ENCODE measurements around the gene B3GALT4. TPM values are rescaled to one million over a fixed set of nuclear protein-coding genes. Genes with fewer than 3 reads are reported as not detected.
"Not testable (repeated sequence)": the region's sequence is repeated elsewhere in the genome, so short reads cannot be mapped to it uniquely, and the experiment has no call there.

The B3GALT4 gene
- total RNA-seq, 2 experiments from 2014 or later, result 11.1 to 12.7 TPM

- peaks cover 60% of the 10 kb centered on the region for H3K36me3 Mint-ChIP-seq (ENCODE audit: low read depth)
- TF ChIP-seq, protein P1, sequence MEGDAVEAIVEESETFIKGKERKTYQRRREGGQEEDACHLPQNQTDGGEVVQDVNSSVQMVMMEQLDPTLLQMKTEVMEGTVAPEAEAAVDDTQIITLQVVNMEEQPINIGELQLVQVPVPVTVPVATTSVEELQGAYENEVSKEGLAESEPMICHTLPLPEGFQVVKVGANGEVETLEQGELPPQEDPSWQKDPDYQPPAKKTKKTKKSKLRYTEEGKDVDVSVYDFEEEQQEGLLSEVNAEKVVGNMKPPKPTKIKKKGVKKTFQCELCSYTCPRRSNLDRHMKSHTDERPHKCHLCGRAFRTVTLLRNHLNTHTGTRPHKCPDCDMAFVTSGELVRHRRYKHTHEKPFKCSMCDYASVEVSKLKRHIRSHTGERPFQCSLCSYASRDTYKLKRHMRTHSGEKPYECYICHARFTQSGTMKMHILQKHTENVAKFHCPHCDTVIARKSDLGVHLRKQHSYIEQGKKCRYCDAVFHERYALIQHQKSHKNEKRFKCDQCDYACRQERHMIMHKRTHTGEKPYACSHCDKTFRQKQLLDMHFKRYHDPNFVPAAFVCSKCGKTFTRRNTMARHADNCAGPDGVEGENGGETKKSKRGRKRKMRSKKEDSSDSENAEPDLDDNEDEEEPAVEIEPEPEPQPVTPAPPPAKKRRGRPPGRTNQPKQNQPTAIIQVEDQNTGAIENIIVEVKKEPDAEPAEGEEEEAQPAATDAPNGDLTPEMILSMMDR (IDR thresholded peaks at IDR 0.05), result no peak
- H3K4me1 ChIP-seq (ENCODE audit: insufficient read depth, low read length), result no peaks in the 10 kb centered on the region
- POLR2A ChIA-PET, result no interaction called here
- H3K4me3 Mint-ChIP-seq, result no peak overlapping the region
- H3K9me3 ChIP-seq (ENCODE audit: control insufficient read depth in 1 of 2, insufficient read depth in 1 of 2, low read length in 2 of 2), result no peaks in the 10 kb centered on the region
- H3K36me3 ChIP-seq (ENCODE audit: insufficient read depth, low read length), result peaks cover 47% of the 10 kb centered on the region
- no peaks in the 10 kb centered on the region for H3K9me3 Mint-ChIP-seq
- no peaks in the 10 kb centered on the region for H3K27me3 Mint-ChIP-seq
- no peak overlapping the region for H3K4me3 ChIP-seq (ENCODE audit: low read length)
- CTCF ChIA-PET, result interaction anchor here (1.2 kb wide), 1 partner anchor 11 kb away, joined by 3 read pairs; no protein-coding TSS in a partner anchor
- DNase-seq (no peak), ATAC-seq (ENCODE audit: poor library complexity) (no peak)
- intact Hi-C loops (cut with DNase I, micrococcal nuclease), result no loop called here
- H3K4me1 Mint-ChIP-seq (ENCODE audit: low read depth), result no peaks in the 10 kb centered on the region
- no peak overlapping the region for H3K27ac ChIP-seq (ENCODE audit: low read depth in 1 of 2, low read length in 2 of 2)
- H3K27ac Mint-ChIP-seq, result no peak overlapping the region
- no peaks in the 10 kb centered on the region for H3K27me3 ChIP-seq (ENCODE audit: control insufficient read depth in 1 of 2, insufficient read depth in 2 of 2, low read length in 2 of 2)
These were observed 17.9 kb upstream of the B3GALT4 start for GRCh38 chr6:33259032-33259431.

DNA sequence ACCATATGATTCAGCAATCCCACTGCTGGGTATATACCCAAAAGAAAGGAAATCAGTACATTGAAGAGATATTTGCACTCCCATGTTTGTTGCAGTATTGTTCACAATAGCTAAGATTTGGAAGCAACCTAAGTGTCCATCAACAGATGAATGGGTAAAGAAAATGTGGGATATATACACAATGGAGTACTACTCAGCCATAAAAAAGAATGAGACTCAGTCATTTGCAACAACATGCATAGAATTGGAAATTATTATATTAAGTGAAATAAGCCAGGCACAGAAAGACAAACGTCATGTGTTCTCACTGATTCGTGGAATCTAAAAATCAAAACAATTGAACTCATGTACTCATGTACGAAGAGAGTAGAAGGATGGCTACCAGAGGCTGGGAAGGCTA, 14.4 kb upstream of the B3GALT4 start:
- H3K9me3 Mint-ChIP-seq; CTCF ChIA-PET; H3K4me3 Mint-ChIP-seq; ATAC-seq (ENCODE audit: poor library complexity); H3K27me3 ChIP-seq (ENCODE audit: control insufficient read depth in 1 of 2, insufficient read depth in 2 of 2, low read length in 2 of 2); H3K9me3 ChIP-seq (ENCODE audit: control insufficient read depth in 1 of 2, insufficient read depth in 1 of 2, low read length in 2 of 2); H3K4me1 ChIP-seq (ENCODE audit: insufficient read depth, low read length); DNase-seq; H3K27me3 Mint-ChIP-seq; H3K4me3 ChIP-seq (ENCODE audit: low read length); H3K27ac Mint-ChIP-seq; H3K27ac ChIP-seq (ENCODE audit: low read depth in 1 of 2, low read length in 2 of 2); H3K4me1 Mint-ChIP-seq (ENCODE audit: low read depth); intact Hi-C loops (cut with DNase I, micrococcal nuclease): not testable (repeated sequence)
- POLR2A ChIA-PET, result interaction anchor here (2.0 to 2.6 kb wide), 2 partner anchors 9 to 13 kb away, joined by 7 to 8 read pairs; partner anchors contain the start of genes RPS18 and VPS52
- peaks cover 76% of the 10 kb centered on the region for H3K36me3 ChIP-seq (ENCODE audit: insufficient read depth, low read length)
- H3K36me3 Mint-ChIP-seq (ENCODE audit: low read depth), result peaks cover 86% of the 10 kb centered on the region

GRCh38 chr6:33264015-33264414, 12.9 kb upstream of the B3GALT4 start:
- ATAC-seq (ENCODE audit: poor library complexity), result no peak
- Mint-ChIP-seq H3K27ac (peak overlapping the region; percentile 14), H3K9me3 (no peaks in the 10 kb centered on the region), H3K36me3 (ENCODE audit: low read depth) (peaks cover 92% of the 10 kb centered on the region), H3K27me3 (no peaks in the 10 kb centered on the region), H3K4me1 (ENCODE audit: low read depth) (no peaks in the 10 kb centered on the region), H3K4me3 (no peak overlapping the region)
- POLR2A ChIA-PET, result interaction anchor here (2.6 kb wide), 1 partner anchor 14 kb away, joined by 8 read pairs; no protein-coding TSS in a partner anchor
- Histone ChIP-seq H3K4me1 (ENCODE audit: insufficient read depth, low read length) (no peaks in the 10 kb centered on the region), H3K4me3 (ENCODE audit: low read length) (no peak overlapping the region), H3K27ac (ENCODE audit: low read depth in 1 of 2, low read length in 2 of 2) (no peak overlapping the region), H3K9me3 (ENCODE audit: control insufficient read depth in 1 of 2, insufficient read depth in 1 of 2, low read length in 2 of 2) (no peaks in the 10 kb centered on the region), H3K36me3 (ENCODE audit: insufficient read depth, low read length) (peaks cover 88% of the 10 kb centered on the region), H3K27me3 (ENCODE audit: control insufficient read depth in 1 of 2, insufficient read depth in 2 of 2, low read length in 2 of 2) (no peaks in the 10 kb centered on the region)
- no peak for DNase-seq
- intact Hi-C loops (cut with DNase I, micrococcal nuclease), result no loop called here
- CTCF ChIA-PET, result no interaction called here
- TF ChIP-seq, protein P1 (IDR thresholded peaks at IDR 0.05), result no peak

- ATAC-seq (ENCODE audit: poor library complexity) (peak; percentile 45), DNase-seq (no peak)
- ChIA-PET CTCF (interaction anchor here (0.6 to 2.0 kb wide), 7 partner anchors 18 to 1369 kb away, joined by 3 to 16 read pairs (median 5); partner anchors contain the start of genes PFDN6 and WDR46), POLR2A (interaction anchor here (1.0 to 4.2 kb wide), 25 partner anchors 9 to 1076 kb away, joined by 3 to 105 read pairs (median 7); partner anchors contain the start of genes BAK1, CUTA, HSD17B8 and PFDN6)
- Histone ChIP-seq H3K27ac (ENCODE audit: low read depth in 1 of 2, low read length in 2 of 2) (peak overlapping the region; percentile 92), H3K4me3 (ENCODE audit: low read length) (peak overlapping the region; percentile 93), H3K27me3 (ENCODE audit: control insufficient read depth in 1 of 2, insufficient read depth in 2 of 2, low read length in 2 of 2) (no peaks in the 10 kb centered on the region), H3K4me1 (ENCODE audit: insufficient read depth, low read length) (peaks cover 56% of the 10 kb centered on the region), H3K36me3 (ENCODE audit: insufficient read depth, low read length) (peaks cover 74% of the 10 kb centered on the region), H3K9me3 (ENCODE audit: control insufficient read depth in 1 of 2, insufficient read depth in 1 of 2, low read length in 2 of 2) (no peaks in the 10 kb centered on the region)
- H3K36me3 Mint-ChIP-seq (ENCODE audit: low read depth), result peaks cover 93% of the 10 kb centered on the region
- intact Hi-C loops (cut with DNase I, micrococcal nuclease), result loop anchor here (1.0 to 10.0 kb wide), 11 partner anchors 18 to 1369 kb away; partner anchors contain the start of genes PFDN6 (in 2 of the 2), WDR46 (in 2 of the 2), KIFC1 (in 1 of the 2) and LEMD2 (in 1 of the 2)
- TF ChIP-seq, protein P1 (IDR thresholded peaks at IDR 0.05), result no peak
- H3K27ac Mint-ChIP-seq, result peak overlapping the region; percentile 97
- H3K27me3 Mint-ChIP-seq, result no peaks in the 10 kb centered on the region
- no peaks in the 10 kb centered on the region for H3K9me3 Mint-ChIP-seq
- peak overlapping the region; percentile 96 for H3K4me3 Mint-ChIP-seq
- peaks cover 64% of the 10 kb centered on the region for H3K4me1 Mint-ChIP-seq (ENCODE audit: low read depth)
These were observed 5.8 kb upstream of the B3GALT4 start for GRCh38 chr6:33271117-33271467.

All from CD4-positive, alpha-beta T cell (primary cell).